ENCODE data around the gene WDR20. TPM values are rescaled to one million over a fixed set of nuclear protein-coding genes. Genes with fewer than 3 reads are reported as not detected.

Gene WDR20
- total and polyA plus RNA-seq, 2 of the 8 experiments (the other 6 are each of a cell fraction or from before 2014, with no cell fraction given), result 11.2 to 26.7 TPM

DNA sequence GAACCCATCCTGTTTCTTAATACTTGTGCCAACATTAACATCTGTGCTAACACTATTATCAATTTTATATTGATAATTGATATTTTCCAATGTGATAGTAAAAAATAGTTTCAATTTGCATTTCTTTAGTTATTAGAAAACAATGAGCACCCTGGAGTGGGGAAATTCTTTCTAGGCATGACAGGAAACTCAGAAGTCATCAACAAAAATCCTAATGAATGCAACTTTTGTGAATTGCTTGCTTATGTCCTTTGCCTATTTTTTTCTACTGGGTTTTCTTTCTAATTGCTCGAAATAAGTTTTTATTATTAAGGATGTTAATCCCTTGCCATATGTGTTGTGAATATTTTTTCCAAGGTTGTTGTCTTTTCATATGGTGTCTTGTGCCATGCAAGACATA, 18.1 kb upstream of the WDR20 start:
- H4K5ac ChIP-seq (ENCODE audit: insufficient read length, low read depth, low read length), result no peak overlapping the region
- no peaks in the 10 kb centered on the region for H3K23me2 ChIP-seq (ENCODE audit: low read depth, low read length)
- no peak overlapping the region for H3K9ac ChIP-seq (replicated peaks in 1 of 4; ENCODE audit: extremely low read depth in 1 of 4, low read depth in 3 of 4, low read length in 3 of 4)
- ChIA-PET POLR2A (ENCODE audit: partially characterized antibody) (interaction anchor here (1.5 to 2.2 kb wide), 2 partner anchors 18 to 21 kb away, joined by 4 to 7 read pairs; partner anchors contain the start of gene WDR20), CTCF (ENCODE audit: partially characterized antibody) (no interaction called here)
- H3K27me3 ChIP-seq (replicated peaks in 1 of 4; ENCODE audit: control insufficient read depth in 3 of 4, extremely low read depth in 1 of 4, insufficient read depth in 3 of 4, low read length in 3 of 4), result no peaks in the 10 kb centered on the region
- H3K4me2 ChIP-seq (ENCODE audit: insufficient read depth in 1 of 2, low read depth in 2 of 2, low read length in 2 of 2), result no peak overlapping the region
- no peak overlapping the region for H3K14ac ChIP-seq (ENCODE audit: insufficient read length)
- no peak overlapping the region for H4K8ac ChIP-seq (ENCODE audit: extremely low read depth, insufficient read depth, low read length)
- H3K18ac ChIP-seq (ENCODE audit: extremely low read depth, low read length), result no peak overlapping the region
- no peak for TF ChIP-seq YY1 (IDR thresholded peaks at IDR 0.05; ENCODE audit: low read depth, low read length)
- no peak for TF ChIP-seq JUN (IDR thresholded peaks at IDR 0.05; ENCODE audit: low read depth, low read length)
- TF ChIP-seq CHD2 (IDR thresholded peaks at IDR 0.05; ENCODE audit: low read length), result no peak
- TF ChIP-seq SAP30 (IDR thresholded peaks at IDR 0.05; ENCODE audit: insufficient read depth, insufficient replicate concordance, low read length), result no peak
- H3K23ac ChIP-seq (ENCODE audit: insufficient read length), result no peak overlapping the region
- H4K91ac ChIP-seq (replicated peaks; ENCODE audit: insufficient read length, low read length), result no peak overlapping the region
- H3K56ac ChIP-seq (replicated peaks; ENCODE audit: insufficient read length, low read depth, low read length), result no peak overlapping the region
- FAIRE-seq, result no peak
- no peaks in the 10 kb centered on the region for H3K79me1 ChIP-seq (ENCODE audit: low read depth, low read length)
- no peaks in the 10 kb centered on the region for H3K79me2 ChIP-seq (ENCODE audit: control insufficient read depth in 1 of 2, insufficient read depth in 2 of 2, low read length in 2 of 2)
- H2BK12ac ChIP-seq (ENCODE audit: low read depth, low read length), result no peak overlapping the region
- H4K20me1 ChIP-seq (replicated peaks in 1 of 2; ENCODE audit: control insufficient read depth in 1 of 2, insufficient read depth in 2 of 2, low read length in 2 of 2), result no peaks in the 10 kb centered on the region
- no peak overlapping the region for H2AK5ac ChIP-seq (ENCODE audit: low read depth, low read length)
- H3K4me3 ChIP-seq (ENCODE audit: extremely low read depth in 1 of 4, insufficient read depth in 2 of 4, low read depth in 3 of 4, low read length in 4 of 4), result no peak overlapping the region
- H2AFZ ChIP-seq (ENCODE audit: low read length), result no peak overlapping the region
- H2BK5ac ChIP-seq (ENCODE audit: low read depth, low read length), result no peak overlapping the region
- H3K9me3 ChIP-seq (ENCODE audit: insufficient read depth in 2 of 2, low read depth in 1 of 2, low read length in 1 of 2), result no peaks in the 10 kb centered on the region
- peaks cover 0 to 3% (median 1%) of the 10 kb centered on the region in 4 experiments; a peak in 4 of 7 replicates for H3K4me1 ChIP-seq (replicated peaks in 1 of 4; ENCODE audit: control insufficient read depth in 3 of 4, insufficient read depth in 4 of 4, low read length in 3 of 4)
- DNase-seq (ENCODE audit: low read depth in 1 of 2, low spot score in 2 of 2), result no peak
- no peak overlapping the region for H3K4ac ChIP-seq (replicated peaks; ENCODE audit: insufficient read length, low read depth, low read length)
- WGBS, 2 experiments (ENCODE audit: extremely low coverage in 1 of 2, insufficient coverage in 1 of 2, insufficient read length in 1 of 2, insufficient replicate concordance in 2 of 2, low coverage in 1 of 2, low lambda C conversion rate in 2 of 2, missing lambda C conversion rate in 1 of 2), result 72% methylated on average over 1 of the region's 1 CpG; no CpG with 5 or more reads in 1 of the 2 experiments
- H3K36me3 ChIP-seq (ENCODE audit: control insufficient read depth in 2 of 4, insufficient read depth in 4 of 4, low read length in 3 of 4), result no peaks in the 10 kb centered on the region
- no peak overlapping the region for H2BK120ac ChIP-seq (replicated peaks; ENCODE audit: low read depth, low read length)
- H2BK15ac ChIP-seq (ENCODE audit: low read length), result no peak overlapping the region
- H3K27ac ChIP-seq (ENCODE audit: low read depth, low read length), result no peak overlapping the region
- no peak overlapping the region for H2BK20ac ChIP-seq (ENCODE audit: low read length)
